ENCODE data around the gene HCN4. TPM values are rescaled to one million over a fixed set of nuclear protein-coding genes. Genes with fewer than 3 reads are reported as not detected.

Gene HCN4
- total RNA-seq, 1 donor from 2014 or later: 3.3 TPM

DNA sequence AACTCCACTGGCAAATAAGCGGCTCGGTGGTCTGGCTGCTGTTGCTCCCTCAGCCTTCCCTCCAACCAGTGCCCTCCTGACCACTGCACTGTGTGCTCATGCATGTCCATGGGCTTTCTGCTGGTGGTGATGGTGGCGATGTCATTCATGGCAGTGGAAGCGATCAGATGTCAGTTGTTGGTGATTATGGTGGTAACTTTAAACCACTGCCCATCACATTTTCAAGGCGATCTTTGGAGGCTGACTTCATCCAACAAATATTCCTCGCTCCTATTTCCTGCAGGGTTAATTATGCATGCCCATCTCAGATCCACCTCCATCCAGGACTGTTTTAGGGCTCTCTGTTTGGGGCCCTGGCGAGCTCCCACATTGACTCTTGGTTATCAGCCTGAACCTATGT is 13.4 kb upstream of the HCN4 start:
- DNase-seq (ENCODE audit: low spot score in 2 of 2) (no peak), FAIRE-seq (no peak)

DNA sequence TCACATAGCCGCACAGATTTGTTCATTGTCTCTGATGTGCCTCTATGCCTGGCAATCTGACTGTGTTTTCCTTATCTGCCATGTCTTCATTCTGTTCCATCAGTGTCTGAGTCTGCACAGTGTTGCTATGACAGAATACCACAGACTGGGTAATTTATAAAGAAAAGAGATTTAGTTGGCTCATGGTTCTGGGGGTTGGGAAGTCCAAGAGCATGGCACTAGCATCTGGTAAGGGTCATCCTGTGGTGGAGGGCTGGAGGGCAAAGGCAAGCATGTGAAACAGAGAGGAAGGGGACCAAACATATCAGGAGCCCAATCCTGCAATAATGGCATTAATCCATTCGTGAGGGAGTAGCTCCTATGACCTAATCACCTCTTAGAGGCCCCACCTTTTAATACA is 11.9 kb upstream of the HCN4 start:
- FAIRE-seq: no peak
- no peak for DNase-seq (ENCODE audit: low spot score in 2 of 2)

DNA sequence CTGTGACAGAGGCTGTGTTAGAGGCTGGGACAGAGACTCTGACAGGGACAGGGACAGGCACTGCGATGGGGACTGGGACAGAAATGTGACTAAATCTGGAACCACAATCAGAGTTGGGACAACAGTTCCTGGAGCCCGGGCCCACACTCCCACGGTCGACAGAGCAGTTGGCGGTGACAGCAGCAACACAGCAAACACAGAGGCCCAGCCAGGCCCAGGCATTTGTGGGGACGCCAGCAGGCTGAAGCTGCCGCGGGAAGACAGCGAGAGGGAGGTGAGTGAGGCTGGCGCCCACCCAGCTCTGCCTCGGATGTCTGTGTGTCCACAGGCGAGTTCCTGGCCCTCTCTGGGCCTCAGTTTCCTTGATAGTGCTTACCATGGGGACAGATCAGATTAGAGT is 9.3 kb upstream of the HCN4 start:
- no peak for DNase-seq (ENCODE audit: low spot score in 2 of 2)
- FAIRE-seq: no peak

DNA sequence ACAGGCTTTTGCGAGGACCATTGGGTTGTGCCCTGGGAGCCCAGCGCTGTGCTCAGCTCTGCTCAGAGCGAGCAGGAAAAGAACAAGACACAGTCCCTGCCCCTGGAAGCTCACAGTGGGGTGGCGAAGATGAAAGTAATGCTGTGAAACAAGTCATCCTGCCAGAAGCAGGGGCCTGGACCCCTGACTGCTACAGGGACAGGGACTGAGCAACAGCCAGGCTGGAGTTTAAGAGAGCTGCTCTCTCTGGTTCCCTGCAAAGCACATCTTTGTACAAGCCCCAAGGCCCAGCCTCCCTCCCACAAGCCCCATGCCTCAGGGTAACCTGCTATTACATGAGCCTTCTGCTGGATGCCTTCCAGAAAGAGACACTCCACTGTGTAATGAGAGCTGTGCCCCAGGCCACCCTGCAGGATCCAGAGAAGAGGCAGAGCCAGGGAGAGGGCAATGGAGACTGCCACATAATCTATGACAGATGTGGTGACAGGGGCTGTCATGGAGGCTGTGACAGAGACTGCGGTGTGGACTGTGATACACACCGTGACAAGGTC is 7.1 kb upstream of the HCN4 start:
- no peak for DNase-seq (ENCODE audit: low spot score in 2 of 2)
- no peak for FAIRE-seq

DNA sequence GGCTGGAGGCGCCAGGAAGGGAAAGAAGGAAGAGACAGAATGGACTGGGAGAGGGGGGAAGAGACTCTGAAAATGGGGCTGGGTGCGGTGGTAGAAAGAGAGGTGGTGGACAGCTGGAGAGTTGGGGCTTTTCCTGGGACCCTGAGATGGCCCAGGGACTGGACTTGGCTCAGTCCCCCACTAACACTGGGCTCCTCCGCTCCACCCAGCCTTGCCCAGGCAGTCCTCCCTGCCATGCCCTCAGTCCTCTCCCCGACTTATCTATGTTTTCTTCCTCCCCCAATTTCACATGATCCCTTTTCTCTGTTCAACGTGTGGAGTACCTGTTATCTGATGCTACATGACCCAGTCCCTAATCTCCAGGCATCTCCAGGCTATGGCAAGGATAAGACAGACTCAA is 6.3 kb upstream of the HCN4 start:
- DNase-seq (ENCODE audit: low spot score in 2 of 2) (no peak), FAIRE-seq (no peak)

DNA sequence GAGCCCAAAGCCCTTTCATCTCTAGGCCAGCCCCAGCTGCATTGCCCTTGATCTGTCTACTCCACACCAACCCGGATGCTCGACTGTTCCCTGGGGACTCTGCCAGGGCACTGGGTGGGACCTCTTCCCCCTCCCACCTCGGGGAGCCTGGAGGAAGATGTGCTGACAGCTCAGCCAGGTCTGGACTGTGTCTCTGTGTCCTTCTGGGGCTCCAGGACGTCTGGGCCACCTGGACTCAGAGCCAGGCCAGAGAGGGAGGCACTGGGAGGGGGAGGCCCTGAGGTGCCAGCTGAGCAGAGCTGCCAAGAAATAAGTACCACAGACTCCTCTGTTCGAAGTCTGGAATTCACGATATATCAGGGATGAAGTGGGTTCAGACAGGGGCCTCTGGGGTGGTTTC is 5.8 kb upstream of the HCN4 start:
- DNase-seq (ENCODE audit: low spot score in 2 of 2) (no peak), FAIRE-seq (no peak)

DNA sequence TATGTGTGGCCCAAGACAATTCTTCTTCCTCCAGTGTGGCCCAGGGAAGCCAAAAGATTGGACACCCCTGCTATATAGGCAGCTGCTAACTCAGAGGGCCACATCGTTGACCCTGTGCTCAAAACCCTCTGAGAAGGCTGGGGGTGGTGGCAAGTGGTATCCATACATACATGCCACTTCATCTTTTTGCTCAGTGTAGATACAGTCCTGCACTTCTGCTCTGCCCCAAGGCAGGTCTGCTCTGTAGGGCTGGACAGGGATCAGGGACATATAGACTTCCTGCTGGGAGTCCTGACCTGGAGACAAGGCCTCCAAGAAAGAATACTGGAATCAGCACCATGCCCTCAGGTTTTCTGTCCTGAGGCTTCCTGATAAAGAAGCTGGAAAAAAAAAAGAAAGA is 4.5 kb upstream of the HCN4 start:
- DNase-seq (ENCODE audit: low spot score in 2 of 2) (no peak), FAIRE-seq (no peak)

DNA sequence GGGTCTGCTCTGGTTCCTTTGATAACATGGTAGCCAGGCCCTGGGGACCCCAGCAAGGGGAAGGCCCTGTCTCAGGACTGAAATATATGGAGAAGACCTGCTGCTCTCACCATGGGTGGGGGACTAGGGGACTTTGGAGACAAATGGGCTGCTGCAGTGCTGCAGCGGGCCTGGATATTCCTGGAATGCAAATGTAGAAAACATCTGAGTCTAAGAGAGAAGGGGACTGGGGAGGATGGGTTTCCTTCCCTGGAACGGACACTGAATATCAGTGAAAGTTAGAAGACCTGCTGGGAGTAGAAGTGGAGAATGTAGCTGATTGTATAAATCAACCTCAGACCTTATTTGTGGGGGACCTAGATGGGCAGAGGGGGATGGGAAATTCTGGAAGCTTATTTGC is 3.1 kb upstream of the HCN4 start:
- DNase-seq (ENCODE audit: low spot score in 2 of 2) (no peak), FAIRE-seq (no peak)

DNA sequence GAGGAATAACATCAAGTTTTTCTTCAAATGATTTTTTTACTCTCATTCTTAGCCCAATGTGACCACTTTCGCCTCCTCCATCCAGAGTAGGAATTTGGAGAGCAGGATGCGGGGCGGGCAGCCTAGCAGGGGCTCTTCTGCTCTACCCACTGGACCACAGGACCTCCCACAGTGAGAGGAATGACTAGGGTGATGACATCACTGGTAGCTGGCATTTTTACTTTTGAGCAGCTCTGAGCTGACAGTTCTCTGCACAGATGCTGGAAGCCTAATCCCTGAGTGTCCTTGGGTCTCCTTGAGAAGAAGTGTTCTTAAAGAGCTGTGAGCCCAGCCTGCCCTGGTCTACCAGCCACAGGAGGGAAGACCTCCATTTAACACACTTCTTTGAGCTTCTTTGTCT is 1.4 kb upstream of the HCN4 start:
- DNase-seq (ENCODE audit: low spot score in 2 of 2) (no peak), FAIRE-seq (no peak)

DNA sequence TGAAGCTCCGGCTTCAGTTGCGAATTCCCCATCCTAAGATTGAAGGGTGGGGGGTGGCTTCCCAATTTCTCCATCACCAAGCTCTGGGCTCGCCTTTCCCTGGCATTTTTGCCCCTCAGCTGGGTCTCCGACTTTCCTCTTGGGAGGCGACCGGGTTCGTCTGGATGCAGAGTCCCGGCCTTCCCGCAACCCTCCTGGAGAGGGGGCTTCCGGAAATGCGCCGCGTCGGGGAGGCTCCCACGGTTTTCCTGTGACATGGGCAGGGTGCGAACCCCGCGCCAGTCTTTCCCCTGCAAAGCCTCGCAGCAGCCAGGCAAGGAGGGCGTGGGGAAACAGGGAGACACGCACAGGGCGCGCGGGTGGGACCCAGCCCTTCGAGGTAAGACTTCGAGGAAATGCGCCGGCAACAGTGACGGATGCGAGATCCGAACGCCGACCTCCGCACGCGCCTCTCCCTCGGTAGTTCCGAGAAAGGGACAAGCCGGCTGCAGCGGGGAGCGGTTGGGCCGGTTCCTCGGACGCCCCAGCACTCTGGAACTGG is 466 bp upstream of the HCN4 start:
- FAIRE-seq (no peak), DNase-seq (ENCODE audit: low spot score in 2 of 2) (no peak)

DNA sequence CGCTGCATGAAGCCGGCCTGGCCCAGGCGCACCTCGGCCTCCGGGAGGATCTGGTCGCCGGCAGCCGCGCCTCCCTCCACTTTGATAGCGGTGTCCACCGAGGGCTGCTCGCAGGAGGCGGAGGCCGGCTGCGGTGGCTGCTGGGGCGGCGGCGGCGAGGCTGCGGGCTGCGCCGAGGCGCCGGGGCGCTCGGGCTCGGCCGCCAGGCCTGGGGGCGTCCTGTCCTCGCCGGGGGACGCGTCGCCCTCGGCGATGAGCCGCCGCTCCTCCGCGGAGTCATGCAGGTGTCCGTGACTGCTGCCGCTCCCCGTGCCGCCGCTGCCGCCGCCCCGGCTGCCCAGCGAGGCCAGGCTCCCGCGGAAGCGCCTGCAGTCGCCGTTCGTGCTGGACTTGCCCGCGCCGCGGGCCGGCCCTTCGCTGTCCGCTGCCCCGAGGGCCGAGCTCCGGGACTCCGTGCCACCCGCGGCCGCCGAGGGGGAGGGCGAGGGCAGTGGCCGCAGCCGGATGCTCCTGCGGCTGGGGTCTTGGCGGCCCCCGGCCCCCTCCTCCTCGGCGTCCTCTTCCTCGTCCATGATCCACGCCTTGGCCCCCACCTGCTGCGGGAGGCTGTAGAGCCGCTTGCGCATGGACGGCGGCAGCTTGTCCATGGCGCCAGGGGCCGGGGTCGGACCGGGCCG is 996 bp downstream of the HCN4 start:
- DNase-seq (ENCODE audit: low spot score in 2 of 2): no peak
- no peak for FAIRE-seq

DNA sequence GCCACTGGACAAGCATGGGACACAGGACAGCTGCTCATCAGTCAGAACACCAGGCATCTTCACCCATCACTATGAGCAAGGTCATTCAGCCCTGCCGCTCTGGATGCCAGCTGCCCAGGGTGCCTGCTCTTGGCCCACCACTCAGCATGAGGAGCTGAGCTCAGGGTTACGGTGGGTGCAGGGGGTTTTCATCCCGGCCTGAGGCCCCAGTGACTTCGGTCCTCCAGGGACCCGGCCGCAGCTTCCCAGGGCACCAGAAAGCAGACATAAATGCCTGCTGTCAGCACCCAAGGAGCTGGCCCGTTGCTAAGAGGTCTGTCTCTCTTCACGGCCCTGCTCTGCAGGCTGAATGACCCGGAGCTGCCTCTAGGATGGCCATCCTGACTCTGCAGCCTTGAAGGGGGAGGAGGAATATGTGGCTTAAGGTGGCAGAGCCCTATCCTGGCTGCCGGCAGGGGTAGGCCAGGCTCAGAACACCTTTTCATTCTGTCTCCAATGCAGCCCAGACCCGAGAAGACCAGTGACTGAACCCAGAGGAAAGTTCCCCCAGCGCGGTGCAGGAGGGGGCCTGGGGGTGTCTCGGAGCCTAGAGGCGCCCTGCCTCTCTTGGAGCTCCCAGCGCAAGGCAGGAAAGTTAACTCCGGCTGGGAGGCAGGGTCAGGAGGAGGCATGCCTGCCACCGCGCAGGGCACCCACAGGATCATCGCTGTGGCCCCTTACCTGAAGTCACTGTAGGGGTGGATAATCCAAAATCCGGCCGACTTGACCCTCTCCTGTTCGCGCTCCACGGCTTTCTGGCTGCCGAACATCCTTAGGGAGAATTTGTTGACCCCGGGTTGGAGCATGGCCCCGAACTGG is 1.8 kb downstream of the HCN4 start:
- no peak for DNase-seq (ENCODE audit: low spot score in 2 of 2)

DNA sequence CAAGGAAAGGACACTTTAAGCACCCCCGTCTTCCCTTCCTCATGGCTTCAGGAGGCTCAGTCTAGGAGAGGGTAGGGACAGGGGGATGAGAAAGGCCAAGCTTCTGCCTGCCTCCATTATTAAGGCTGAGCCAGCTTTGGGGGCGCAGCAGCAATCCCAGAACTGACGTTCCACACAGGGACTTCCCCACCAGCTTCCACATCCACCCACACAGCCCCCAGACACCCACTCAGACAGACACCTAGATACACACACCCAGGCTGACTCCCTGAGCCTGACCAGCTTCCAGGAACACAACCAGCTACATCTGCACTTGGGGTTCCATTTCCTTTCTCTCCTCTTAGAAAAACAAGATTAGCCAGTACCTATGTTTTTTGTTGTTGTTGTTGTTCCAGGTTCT is 4.7 kb downstream of the HCN4 start:
- FAIRE-seq: no peak
- no peak for DNase-seq (ENCODE audit: low spot score in 2 of 2)

More for the DNA sequence above, 1.8 kb downstream of the HCN4 start:
- FAIRE-seq: no peak

DNA sequence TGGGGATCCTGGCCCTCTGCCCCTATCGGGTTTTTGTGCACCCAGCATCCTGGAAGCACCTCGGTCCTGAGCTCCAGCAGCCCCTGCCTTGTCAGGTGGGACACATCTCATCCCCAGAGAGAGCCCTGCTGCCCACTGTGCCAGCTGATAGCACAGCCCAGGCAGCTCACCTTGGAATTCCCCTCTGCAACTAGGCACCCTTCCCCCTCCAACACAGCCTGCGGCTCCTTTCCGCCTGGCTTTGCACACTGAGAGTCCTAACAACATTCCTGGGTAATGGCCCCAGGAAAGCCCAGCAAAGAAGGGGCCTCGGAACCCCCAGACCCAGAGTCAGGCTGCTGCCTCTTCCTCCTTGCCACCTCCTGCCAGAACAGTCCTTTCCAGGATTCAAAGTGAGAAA is 5.9 kb downstream of the HCN4 start:
- DNase-seq (ENCODE audit: low spot score in 2 of 2) (no peak), FAIRE-seq (no peak)

DNA sequence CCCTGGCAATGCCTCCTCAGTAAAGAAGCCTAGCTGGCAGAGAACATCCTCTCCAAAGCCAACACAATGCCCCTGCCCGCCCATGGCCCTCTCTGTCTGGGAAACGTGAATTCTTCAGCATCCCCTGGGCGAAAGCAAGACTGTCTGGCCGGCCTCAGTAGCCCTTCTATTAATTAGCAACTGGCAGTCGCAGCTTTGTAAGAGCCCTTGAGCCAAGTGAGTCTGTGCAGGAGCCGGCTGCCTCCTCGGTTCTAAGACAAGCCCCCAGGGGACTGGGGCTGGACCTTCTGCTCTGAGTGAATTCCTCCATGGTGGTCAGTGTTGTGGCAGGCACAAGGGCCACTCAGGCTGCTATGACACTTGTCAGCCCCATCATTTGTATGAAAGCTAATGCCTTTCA is 7.4 kb downstream of the HCN4 start:
- FAIRE-seq (no peak), DNase-seq (ENCODE audit: low spot score in 2 of 2) (no peak)

DNA sequence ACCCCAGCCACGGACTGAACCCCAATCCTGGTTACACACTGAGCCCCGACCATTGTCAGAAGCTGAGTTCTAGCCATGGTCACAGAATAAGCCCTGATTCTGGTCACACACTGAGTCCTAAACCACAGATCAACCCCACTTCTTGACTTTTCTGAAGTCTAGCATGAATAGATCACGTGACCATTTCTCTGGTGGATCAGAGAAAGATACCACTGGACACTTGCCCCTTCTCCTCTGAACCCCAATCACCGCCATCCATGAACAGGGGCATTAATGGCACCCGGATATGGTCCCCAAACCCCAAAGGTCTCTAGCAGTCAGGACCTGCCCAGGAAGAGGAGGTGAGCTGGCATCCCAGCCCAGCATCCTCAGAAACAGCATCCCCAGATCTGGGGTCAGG is 9.1 kb downstream of the HCN4 start:
- no peak for DNase-seq (ENCODE audit: low spot score in 2 of 2)
- no peak for FAIRE-seq

DNA sequence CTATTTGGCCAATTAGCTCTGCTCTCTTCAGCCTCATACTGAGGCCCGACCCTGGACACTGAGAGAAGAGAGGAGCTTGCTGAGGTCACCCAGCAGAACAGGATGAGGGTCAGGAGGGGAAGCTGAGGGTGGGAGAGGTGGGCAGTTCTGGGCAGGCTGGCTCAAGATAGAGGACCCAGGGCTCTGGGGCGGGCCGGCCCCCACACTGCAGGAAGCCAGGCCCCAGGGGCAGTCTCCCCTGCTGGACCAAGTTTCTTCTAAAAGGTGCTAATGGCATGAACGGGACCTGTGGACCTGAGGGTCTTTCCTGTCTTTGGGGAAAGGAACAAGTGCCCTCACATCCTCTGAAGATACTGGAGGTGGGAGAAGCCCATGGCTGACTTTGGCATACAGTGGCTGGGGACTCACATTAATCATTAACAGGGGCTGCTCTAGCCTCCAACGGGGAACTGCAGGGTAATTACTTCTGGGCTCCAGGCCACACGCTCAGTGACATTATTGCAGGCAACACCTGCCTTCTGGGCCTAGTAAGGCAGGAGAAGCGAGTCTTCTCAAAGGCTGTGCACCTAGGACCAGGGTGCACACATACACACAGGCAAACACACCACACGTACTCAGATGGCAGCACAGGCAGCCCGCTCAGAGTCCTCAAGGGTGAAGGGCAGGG is 10.6 kb downstream of the HCN4 start:
- DNase-seq (ENCODE audit: low spot score in 2 of 2) (no peak), FAIRE-seq (no peak)

DNA sequence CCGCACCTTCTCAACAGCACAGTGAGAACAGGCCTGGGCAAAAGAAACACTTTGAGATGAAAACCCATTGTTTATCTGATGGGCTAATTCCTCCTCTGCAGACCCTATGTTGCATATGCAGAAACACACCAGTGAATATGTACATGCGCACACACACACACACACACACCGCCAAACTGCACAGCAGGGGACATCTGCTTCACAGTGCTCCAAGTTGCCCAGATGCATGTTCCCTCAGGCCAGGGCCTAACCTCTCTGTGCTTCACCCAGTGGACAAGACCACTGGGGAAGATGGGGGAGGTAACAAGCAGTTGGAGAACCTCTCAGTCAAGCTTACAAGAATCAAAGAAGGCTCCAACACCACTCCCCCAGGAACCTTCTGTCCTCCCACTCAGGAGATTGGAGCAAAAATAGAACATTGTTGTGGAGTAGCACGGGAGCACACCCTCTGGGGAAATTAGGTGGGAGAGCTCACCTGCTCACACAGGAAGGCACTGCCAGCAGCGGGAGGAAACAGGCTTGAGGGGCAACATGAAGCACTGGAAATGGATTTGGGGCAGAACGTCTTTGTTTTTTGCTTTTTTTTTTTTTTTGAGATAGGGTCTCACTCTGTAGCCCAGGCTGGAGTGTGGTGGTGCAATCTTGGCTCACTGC is 13.0 kb downstream of the HCN4 start:
- no peak for DNase-seq (ENCODE audit: low spot score in 2 of 2)
- FAIRE-seq: no peak

DNA sequence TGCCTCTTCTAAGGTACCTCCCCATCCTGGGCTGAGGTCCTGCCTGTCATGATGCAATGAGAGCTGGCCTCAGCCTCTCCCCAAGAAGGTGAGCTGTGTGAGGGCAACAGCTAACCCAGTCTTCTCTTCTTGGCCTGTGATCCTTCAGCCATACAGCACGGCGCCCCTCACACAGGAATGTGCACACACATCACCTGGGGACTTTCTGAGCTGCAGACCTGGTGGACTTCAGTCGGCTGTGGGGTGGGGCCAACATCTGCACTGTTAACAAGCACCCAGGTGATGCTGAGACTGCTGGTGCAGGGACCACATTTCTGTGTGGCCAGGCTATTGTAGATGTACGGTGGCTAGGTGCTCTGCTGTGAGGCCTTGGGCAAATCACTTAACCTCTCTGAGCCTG is 14.5 kb downstream of the HCN4 start:
- FAIRE-seq: no peak
- DNase-seq (ENCODE audit: low spot score in 2 of 2): no peak

DNA sequence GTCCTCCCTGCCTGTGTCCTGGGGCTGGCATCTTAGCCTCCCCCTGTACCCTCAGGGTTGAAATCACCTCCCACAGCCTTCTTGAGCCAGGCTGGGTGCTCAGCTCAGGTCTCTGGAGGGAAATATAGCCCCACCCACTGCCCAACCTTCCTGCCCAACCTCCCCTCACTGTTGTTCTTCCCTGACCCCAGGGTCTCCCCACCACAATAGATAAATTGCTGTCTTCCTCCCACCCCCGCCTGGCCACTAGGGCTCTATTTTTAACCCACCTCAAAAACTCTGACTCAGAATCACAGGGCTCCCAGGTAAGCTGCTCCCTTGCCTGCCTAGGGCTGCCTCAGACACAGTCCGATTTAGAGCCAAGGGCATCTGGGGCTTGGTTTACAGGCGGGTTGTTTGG is 15.0 kb downstream of the HCN4 start:
- DNase-seq (ENCODE audit: low spot score in 2 of 2) (no peak), FAIRE-seq (no peak)

DNA sequence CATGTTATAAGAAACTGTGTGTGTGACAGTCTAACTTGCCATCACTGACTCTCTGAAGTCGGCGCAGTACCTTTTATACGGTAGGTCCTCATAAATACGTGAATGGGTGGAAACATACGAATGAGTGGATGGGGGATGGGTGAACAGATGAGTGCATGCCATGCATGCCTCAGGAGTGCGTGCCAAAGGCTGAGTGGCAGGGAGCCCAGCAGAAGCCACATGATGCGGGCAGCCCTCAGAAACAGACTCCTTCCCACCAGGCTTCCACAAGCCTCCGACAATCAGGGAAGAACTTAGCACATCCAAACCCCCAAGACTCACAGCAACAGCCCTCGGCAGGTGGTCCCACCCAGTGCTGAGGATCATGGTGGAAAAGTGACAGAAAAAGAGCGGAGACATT is 16.7 kb downstream of the HCN4 start:
- DNase-seq (ENCODE audit: low spot score in 2 of 2): peak in 1 of 2 donors; percentile 49
- FAIRE-seq: no peak

Data from frontal cortex (tissue), 4 donors.